ENCODE measurements around the gene PLXNB2. TPM values are rescaled to one million over a fixed set of nuclear protein-coding genes. Genes with fewer than 3 reads are reported as not detected.

Gene PLXNB2
- polyA plus RNA-seq, 1 of the 3 experiments (the other 2 are of a cell fraction) = 108 TPM

DNA sequence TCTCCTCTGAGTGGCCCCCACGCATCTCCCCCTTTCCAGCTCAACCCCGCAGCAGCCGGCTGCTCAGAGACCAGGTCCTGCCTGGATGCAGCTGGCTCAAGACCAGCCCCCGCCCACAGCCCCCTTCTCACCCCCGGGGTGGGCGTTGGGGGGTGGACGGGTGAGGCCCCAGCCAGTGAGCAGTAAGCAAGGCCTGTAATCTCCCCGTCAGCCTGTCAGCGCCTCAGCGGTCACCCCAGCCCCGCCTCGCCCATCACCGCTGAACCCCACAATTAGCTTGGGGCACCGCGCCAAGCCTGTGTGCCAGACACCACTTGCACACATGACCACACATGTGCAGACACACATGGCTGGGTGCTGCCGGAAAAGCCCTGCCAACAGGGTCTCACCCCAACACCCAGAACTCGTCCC is 5.9 kb downstream of the PLXNB2 start:
- CTCF ChIA-PET = interaction anchor here (0.9 to 3.7 kb wide), 12 partner anchors 8 to 224 kb away, joined by 3 to 19 read pairs (median 6); partner anchors contain the start of genes DENND6B, HDAC10 and SCO2
- H3K9me2 ChIP-seq = no peaks in the 10 kb centered on the region
- H3K36me3 ChIP-seq (replicated peaks in 1 of 2; ENCODE audit: control insufficient read depth in 1 of 2, insufficient read depth in 2 of 2, low read length in 1 of 2) = peaks cover 3 to 11% of the 10 kb centered on the region in 2 experiments
- peak overlapping the region; percentile 48 to 95 for H3K27ac ChIP-seq (ENCODE audit: low read depth in 2 of 2, low read length in 1 of 2)
- peak overlapping the region; percentile 100; the same call in 1 of the 2 replicates for H3K4me2 ChIP-seq
- peaks cover 41 to 56% of the 10 kb centered on the region in 2 experiments; a peak in 3 of 4 replicates for H3K4me1 ChIP-seq (ENCODE audit: control insufficient read depth in 1 of 2, insufficient read depth in 2 of 2, low read depth in 1 of 2, low read length in 1 of 2)
- H3K4me3 ChIP-seq (ENCODE audit: low read depth in 2 of 2, low read length in 1 of 2) = no peak overlapping the region; a peak in 2 of 4 replicates
- 85% methylated on average over 4 of the region's 17 CpGs for WGBS (ENCODE audit: low lambda C conversion rate)
- H3K9me3 ChIP-seq = no peaks in the 10 kb centered on the region
- H3K9ac ChIP-seq = 0 out of 2 replicates have a peak overlapping the region, but pooled peaks have one; percentile 7
- H3F3A ChIP-seq (replicated peaks; ENCODE audit: insufficient read depth) = peaks cover 9% of the 10 kb centered on the region
- H4K20me1 ChIP-seq (ENCODE audit: insufficient read depth) = peaks cover 72% of the 10 kb centered on the region
- H3K79me2 ChIP-seq (ENCODE audit: insufficient read depth) = peaks cover 98% of the 10 kb centered on the region
- peak; percentile 91 for DNase-seq
- POLR2A ChIA-PET = interaction anchor here (0.9 to 1.2 kb wide), 2 partner anchors 19 to 30 kb away, joined by 3 read pairs; no protein-coding TSS in a partner anchor
- peak; percentile 70; the same call in 1 of the 2 replicates for TF ChIP-seq MXI1 (IDR thresholded peaks at IDR 0.05; ENCODE audit: low read depth, low read length)
- TF ChIP-seq, protein P1, sequence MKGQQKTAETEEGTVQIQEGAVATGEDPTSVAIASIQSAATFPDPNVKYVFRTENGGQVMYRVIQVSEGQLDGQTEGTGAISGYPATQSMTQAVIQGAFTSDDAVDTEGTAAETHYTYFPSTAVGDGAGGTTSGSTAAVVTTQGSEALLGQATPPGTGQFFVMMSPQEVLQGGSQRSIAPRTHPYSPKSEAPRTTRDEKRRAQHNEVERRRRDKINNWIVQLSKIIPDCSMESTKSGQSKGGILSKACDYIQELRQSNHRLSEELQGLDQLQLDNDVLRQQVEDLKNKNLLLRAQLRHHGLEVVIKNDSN (IDR thresholded peaks at IDR 0.05; ENCODE audit: borderline replicate concordance, low read depth) = no peak
- peak; percentile 8 for TF ChIP-seq CHD2 (IDR thresholded peaks at IDR 0.05; ENCODE audit: low read length, partially characterized antibody)
- peak in 1 of 2 experiments; percentile 23; a peak in 1 of 4 replicates for TF ChIP-seq EP300 (IDR thresholded peaks at IDR 0.05; ENCODE audit: borderline replicate concordance in 1 of 2, low read depth in 1 of 2, low read length in 1 of 2)
- no peak for TF ChIP-seq RFX5 (IDR thresholded peaks at IDR 0.05; ENCODE audit: low read length)
- H3K27me3 ChIP-seq (ENCODE audit: insufficient read depth) = no peaks in the 10 kb centered on the region
- no peak overlapping the region for H2AFZ ChIP-seq (ENCODE audit: low read depth)

DNA sequence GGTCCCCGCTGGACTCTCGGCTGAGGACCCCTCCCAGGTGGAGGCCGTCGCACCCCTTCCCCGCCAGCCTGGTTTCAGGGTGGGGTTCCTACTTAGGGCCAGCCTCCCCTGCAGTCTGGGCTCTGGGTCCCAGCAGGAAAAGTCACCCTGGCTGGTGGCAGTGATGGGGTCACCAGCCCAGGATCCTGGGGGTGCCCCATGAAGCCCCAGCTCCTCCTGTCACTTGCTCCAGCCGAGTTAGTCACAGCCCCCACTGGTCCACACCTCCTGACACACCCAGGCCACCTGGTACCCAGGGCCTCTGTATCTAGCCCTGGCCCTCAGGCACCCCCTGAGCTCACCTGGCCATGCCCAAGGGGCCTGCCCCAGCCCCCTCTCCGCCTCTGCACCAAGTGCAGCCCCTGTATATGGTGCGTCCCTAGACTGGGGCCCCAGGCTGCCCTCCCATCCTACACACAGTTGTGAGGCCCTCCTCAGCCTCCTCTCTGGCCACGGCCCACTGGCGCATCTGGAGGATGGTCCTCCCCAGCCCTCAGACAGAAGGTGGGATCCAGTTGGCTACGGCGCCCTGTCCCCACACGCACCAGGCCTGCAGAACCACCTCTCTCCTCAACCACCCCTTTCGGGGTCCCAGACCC is 6.7 kb downstream of the PLXNB2 start:
- no peak for DNase-seq
- no peak overlapping the region for H3K9ac ChIP-seq
- no peaks in the 10 kb centered on the region for H3K27me3 ChIP-seq (ENCODE audit: insufficient read depth)
- peaks cover 3 to 11% of the 10 kb centered on the region in 2 experiments for H3K36me3 ChIP-seq (replicated peaks in 1 of 2; ENCODE audit: control insufficient read depth in 1 of 2, insufficient read depth in 2 of 2, low read length in 1 of 2)
- H3K9me3 ChIP-seq = no peaks in the 10 kb centered on the region
- peaks cover 81% of the 10 kb centered on the region for H4K20me1 ChIP-seq (ENCODE audit: insufficient read depth)
- H3K4me1 ChIP-seq (ENCODE audit: control insufficient read depth in 1 of 2, insufficient read depth in 2 of 2, low read depth in 1 of 2, low read length in 1 of 2) = peaks cover 41 to 52% of the 10 kb centered on the region in 2 experiments; a peak in 3 of 4 replicates
- POLR2A ChIA-PET = interaction anchor here (0.9 to 1.2 kb wide), 2 partner anchors 20 to 29 kb away, joined by 3 read pairs; no protein-coding TSS in a partner anchor
- TF ChIP-seq, protein P2, sequence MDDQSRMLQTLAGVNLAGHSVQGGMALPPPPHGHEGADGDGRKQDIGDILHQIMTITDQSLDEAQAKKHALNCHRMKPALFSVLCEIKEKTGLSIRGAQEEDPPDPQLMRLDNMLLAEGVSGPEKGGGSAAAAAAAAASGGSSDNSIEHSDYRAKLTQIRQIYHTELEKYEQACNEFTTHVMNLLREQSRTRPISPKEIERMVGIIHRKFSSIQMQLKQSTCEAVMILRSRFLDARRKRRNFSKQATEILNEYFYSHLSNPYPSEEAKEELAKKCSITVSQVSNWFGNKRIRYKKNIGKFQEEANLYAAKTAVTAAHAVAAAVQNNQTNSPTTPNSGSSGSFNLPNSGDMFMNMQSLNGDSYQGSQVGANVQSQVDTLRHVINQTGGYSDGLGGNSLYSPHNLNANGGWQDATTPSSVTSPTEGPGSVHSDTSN (IDR thresholded peaks at IDR 0.05) = no peak
- TF ChIP-seq, protein P3, sequence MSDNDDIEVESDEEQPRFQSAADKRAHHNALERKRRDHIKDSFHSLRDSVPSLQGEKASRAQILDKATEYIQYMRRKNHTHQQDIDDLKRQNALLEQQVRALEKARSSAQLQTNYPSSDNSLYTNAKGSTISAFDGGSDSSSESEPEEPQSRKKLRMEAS (IDR thresholded peaks at IDR 0.05; ENCODE audit: low read depth) = no peak
- TF ChIP-seq GABPA (IDR thresholded peaks at IDR 0.05; ENCODE audit: low read depth) (no peak), FOXM1 (IDR thresholded peaks at IDR 0.05; ENCODE audit: low read depth) (no peak), RFX5 (IDR thresholded peaks at IDR 0.05; ENCODE audit: low read length) (no peak), ELF1 (IDR thresholded peaks at IDR 0.05) (no peak), RCOR1 (IDR thresholded peaks at IDR 0.05; ENCODE audit: low read length) (no peak), POLR2AphosphoS5 (IDR thresholded peaks at IDR 0.05; ENCODE audit: low read depth, low read length) (no peak), TEAD4 (IDR thresholded peaks at IDR 0.05; ENCODE audit: borderline replicate concordance, insufficient read depth) (no peak), JUND (IDR thresholded peaks at IDR 0.05) (no peak)
- WGBS (ENCODE audit: low lambda C conversion rate) = 89% methylated on average over 10 of the region's 14 CpGs
- H3K9me2 ChIP-seq = no peaks in the 10 kb centered on the region
- no peak overlapping the region for H2AFZ ChIP-seq (ENCODE audit: low read depth)
- CTCF ChIA-PET = interaction anchor here (0.6 to 3.4 kb wide), 8 partner anchors 24 to 160 kb away, joined by 3 to 19 read pairs (median 4); partner anchors contain the start of gene HDAC10
- H3K4me2 ChIP-seq = no peak overlapping the region
- H3F3A ChIP-seq (replicated peaks; ENCODE audit: insufficient read depth) = peaks cover 6% of the 10 kb centered on the region
- H3K79me2 ChIP-seq (ENCODE audit: insufficient read depth) = peaks cover 99% of the 10 kb centered on the region
- H3K4me3 ChIP-seq (ENCODE audit: low read depth in 2 of 2, low read length in 1 of 2) = no peak overlapping the region
- peak overlapping the region in 1 of 2 experiments; percentile 95; a peak in 1 of 4 replicates for H3K27ac ChIP-seq (ENCODE audit: low read depth in 2 of 2, low read length in 1 of 2)

Measured in SK-N-SH (cell line).